ENCODE data around the gene SAMSN1. TPM values are rescaled to one million over a fixed set of nuclear protein-coding genes. Genes with fewer than 3 reads are reported as not detected.

SAMSN1 gene
- 2.0 TPM for total RNA-seq (ENCODE audit: unreplicated experiment)
- long read RNA-seq, partial matches to known transcripts = 0 of 4 reads
- long read RNA-seq, other reads (novel, unspliced or antisense) = 1 of 4 reads

DNA sequence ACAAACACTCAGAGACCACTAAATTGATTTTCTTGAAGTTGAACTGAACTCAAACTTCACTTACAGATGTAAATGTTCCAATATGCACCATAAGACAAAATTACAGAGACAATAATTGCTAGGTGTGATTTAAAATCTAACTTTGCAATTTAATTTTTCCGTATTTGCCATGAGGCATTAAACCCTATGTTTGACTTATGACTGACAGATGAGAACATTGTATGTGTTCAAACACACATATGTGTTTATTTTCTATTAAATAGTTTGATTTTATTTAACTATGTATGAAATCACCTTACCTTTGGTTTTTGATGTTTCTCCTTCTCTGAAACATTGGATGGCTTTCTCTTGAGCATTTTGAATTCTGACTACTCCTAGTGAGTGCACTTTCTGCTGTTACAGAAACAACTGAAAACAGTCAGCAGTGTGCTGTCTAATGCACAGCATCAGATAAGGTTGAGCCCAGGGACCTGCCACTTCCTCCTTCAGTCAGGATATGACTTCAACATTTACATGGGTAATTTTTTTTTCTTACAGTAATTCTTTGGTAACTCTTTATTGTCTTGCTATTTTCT is at the start of gene SAMSN1:
Gene SAMSN1, minus strand, starts transcription at position 410 of the 575 bp plus-strand sequence. Its CDS starts 54 bp downstream, at position 356.
- DNase-seq (ENCODE audit: low spot score) = no peak
- Mint-ChIP-seq H3K4me3 (ENCODE audit: unreplicated experiment) (no peak within 1 kb of the TSS), H3K27ac (ENCODE audit: unreplicated experiment) (peak within 1 kb of the TSS; percentile 64), H3K36me3 (ENCODE audit: low read depth, unreplicated experiment) (no peaks in the 10 kb centered on the region), H3K27me3 (ENCODE audit: unreplicated experiment) (no peaks in the 10 kb centered on the region), H3K4me1 (ENCODE audit: unreplicated experiment) (peaks cover 23% of the 10 kb centered on the region), H3K9me3 (ENCODE audit: unreplicated experiment) (no peaks in the 10 kb centered on the region)
- TF ChIP-seq, protein P1, sequence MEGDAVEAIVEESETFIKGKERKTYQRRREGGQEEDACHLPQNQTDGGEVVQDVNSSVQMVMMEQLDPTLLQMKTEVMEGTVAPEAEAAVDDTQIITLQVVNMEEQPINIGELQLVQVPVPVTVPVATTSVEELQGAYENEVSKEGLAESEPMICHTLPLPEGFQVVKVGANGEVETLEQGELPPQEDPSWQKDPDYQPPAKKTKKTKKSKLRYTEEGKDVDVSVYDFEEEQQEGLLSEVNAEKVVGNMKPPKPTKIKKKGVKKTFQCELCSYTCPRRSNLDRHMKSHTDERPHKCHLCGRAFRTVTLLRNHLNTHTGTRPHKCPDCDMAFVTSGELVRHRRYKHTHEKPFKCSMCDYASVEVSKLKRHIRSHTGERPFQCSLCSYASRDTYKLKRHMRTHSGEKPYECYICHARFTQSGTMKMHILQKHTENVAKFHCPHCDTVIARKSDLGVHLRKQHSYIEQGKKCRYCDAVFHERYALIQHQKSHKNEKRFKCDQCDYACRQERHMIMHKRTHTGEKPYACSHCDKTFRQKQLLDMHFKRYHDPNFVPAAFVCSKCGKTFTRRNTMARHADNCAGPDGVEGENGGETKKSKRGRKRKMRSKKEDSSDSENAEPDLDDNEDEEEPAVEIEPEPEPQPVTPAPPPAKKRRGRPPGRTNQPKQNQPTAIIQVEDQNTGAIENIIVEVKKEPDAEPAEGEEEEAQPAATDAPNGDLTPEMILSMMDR (IDR thresholded peaks at IDR 0.05; ENCODE audit: unreplicated experiment) = no peak

DNA sequence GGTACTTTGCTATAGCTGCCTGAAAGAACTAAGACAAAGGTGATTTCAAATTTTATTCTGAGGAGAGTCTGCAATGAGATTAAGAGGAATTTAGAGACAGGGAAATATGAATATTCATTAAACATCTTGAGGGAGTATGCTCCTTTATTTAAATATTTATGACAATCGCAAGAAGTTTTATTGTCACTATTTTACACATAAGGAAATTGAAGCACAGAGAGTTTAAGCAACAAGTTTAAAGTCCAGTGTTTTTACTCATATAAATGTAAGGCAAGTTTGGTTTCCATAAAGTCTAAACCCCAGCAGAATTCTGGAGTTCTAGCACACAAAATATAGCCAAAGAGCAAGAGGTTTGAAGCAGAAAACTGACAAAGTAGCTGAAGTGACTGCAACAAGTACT is 49.3 kb upstream of the SAMSN1 start:
- H3K36me3 Mint-ChIP-seq (ENCODE audit: low read depth, unreplicated experiment) = peaks cover 4% of the 10 kb centered on the region
- no peaks in the 10 kb centered on the region for H3K27me3 Mint-ChIP-seq (ENCODE audit: unreplicated experiment)
- no peak overlapping the region for H3K4me3 Mint-ChIP-seq (ENCODE audit: unreplicated experiment)
- DNase-seq (ENCODE audit: low spot score) = no peak
- H3K4me1 Mint-ChIP-seq (ENCODE audit: unreplicated experiment) = no peaks in the 10 kb centered on the region
- H3K9me3 Mint-ChIP-seq (ENCODE audit: unreplicated experiment) = no peaks in the 10 kb centered on the region
- H3K27ac Mint-ChIP-seq (ENCODE audit: unreplicated experiment) = no peak overlapping the region
- TF ChIP-seq, protein P1 (IDR thresholded peaks at IDR 0.05; ENCODE audit: unreplicated experiment) = no peak

DNA sequence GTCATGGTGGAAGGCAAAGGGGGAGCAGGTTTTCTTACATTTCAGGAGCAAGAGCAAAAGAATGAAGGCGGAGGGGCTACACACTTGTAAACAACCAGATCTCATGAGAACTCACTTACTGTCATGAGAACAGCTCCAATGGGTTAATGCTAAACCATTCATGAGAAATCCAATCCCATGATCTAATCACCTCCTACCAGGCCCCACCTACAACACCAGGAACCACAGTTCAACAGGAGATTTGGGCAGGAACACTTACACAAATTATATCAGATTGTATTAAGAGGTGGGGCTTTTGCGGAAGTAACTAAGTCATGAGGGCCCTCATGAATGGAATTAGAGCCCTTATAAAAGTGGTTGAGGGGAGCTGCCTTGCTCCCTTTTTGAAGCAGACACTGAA is 48.9 kb upstream of the SAMSN1 start:
- H3K4me3 Mint-ChIP-seq (ENCODE audit: unreplicated experiment) = no peak overlapping the region

DNA sequence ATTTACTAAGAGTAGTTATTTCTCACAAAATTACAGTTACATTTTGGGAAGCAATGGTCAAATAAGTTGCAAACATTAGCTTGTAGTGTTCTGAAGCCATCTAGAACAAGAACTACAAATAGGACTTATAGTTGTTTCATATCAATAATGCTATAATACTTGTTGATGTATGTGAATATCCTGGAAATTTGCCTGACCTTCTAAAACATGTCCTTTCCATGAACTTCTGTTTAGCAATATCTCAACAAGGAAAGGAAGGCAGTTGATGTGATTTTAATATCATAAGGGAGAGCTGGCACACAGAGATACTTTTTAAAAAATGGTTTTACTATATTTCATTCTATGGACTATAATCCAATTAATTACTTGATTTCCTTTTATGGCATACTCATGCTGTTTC is 47.1 kb upstream of the SAMSN1 start:
- Mint-ChIP-seq H3K9me3 (ENCODE audit: unreplicated experiment) (no peaks in the 10 kb centered on the region), H3K4me3 (ENCODE audit: unreplicated experiment) (no peak overlapping the region), H3K4me1 (ENCODE audit: unreplicated experiment) (no peaks in the 10 kb centered on the region), H3K27ac (ENCODE audit: unreplicated experiment) (no peak overlapping the region), H3K27me3 (ENCODE audit: unreplicated experiment) (no peaks in the 10 kb centered on the region), H3K36me3 (ENCODE audit: low read depth, unreplicated experiment) (peaks cover 4% of the 10 kb centered on the region)
- DNase-seq (ENCODE audit: low spot score) = no peak
- TF ChIP-seq, protein P1 (IDR thresholded peaks at IDR 0.05; ENCODE audit: unreplicated experiment) = no peak

More for the DNA sequence above, 48.9 kb upstream of the SAMSN1 start:
- H3K36me3 Mint-ChIP-seq (ENCODE audit: low read depth, unreplicated experiment) = peaks cover 4% of the 10 kb centered on the region
- H3K4me1 Mint-ChIP-seq (ENCODE audit: unreplicated experiment) = no peaks in the 10 kb centered on the region
- DNase-seq (ENCODE audit: low spot score) = no peak
- no peaks in the 10 kb centered on the region for H3K27me3 Mint-ChIP-seq (ENCODE audit: unreplicated experiment)
- H3K9me3 Mint-ChIP-seq (ENCODE audit: unreplicated experiment) = no peaks in the 10 kb centered on the region
- no peak overlapping the region for H3K27ac Mint-ChIP-seq (ENCODE audit: unreplicated experiment)
- TF ChIP-seq, protein P1 (IDR thresholded peaks at IDR 0.05; ENCODE audit: unreplicated experiment) = no peak

DNA sequence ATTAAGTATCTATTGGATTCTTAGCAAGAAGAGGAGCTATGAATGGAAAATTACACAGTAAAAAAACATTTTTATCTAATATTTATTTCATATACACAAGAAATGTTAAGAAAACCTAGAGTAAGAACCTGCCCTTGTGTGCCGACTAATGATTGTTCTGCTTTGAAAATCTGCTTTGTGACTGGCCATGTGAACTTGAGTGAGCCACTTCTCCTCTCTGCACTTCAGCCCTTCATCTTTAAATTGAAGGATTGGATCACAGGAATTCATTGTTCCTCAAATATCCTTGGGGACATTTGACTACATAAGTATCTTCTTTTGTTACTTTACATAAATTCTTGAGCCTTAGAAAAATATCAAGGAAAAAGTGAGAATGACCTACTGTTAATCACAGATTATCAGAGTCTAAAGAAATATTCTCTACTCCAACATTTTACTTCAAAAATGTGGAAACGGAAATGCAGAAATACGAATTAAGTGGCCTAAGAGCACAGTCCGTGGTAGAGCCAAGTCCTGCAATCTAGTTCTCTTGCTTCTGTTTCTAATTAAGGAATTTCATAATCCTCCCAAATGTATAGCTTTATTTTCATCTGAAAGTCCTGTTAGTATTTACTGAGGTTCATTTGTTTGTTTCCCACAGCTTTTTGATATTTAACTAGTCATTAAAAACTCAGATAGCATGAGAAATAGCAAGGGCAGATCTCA is 46.3 kb upstream of the SAMSN1 start:
- Mint-ChIP-seq H3K27me3 (ENCODE audit: unreplicated experiment) (no peaks in the 10 kb centered on the region), H3K27ac (ENCODE audit: unreplicated experiment) (no peak overlapping the region), H3K4me3 (ENCODE audit: unreplicated experiment) (no peak overlapping the region), H3K36me3 (ENCODE audit: low read depth, unreplicated experiment) (peaks cover 4% of the 10 kb centered on the region), H3K9me3 (ENCODE audit: unreplicated experiment) (no peaks in the 10 kb centered on the region), H3K4me1 (ENCODE audit: unreplicated experiment) (no peaks in the 10 kb centered on the region)
- TF ChIP-seq, protein P1 (IDR thresholded peaks at IDR 0.05; ENCODE audit: unreplicated experiment) = no peak
- DNase-seq (ENCODE audit: low spot score) = no peak

Data from endothelial cell (in vitro differentiated cells).